ENCODE measurements around the gene KMT5C.
A peak's percentile ranks its signal among the peaks of the same experiment; 100 is the strongest.

The KMT5C gene

GRCh38 chr19:55366790-55367189, 27.1 kb downstream of the KMT5C start:
- DNase-seq (ENCODE audit: low read depth in 2 of 2) = no peak

GRCh38 chr19:55368106-55368505, 28.4 kb downstream of the KMT5C start:
- DNase-seq (ENCODE audit: low read depth in 2 of 2) = no peak

- no peak for DNase-seq (ENCODE audit: low read depth in 2 of 2)
These were observed 29.3 kb downstream of the KMT5C start for GRCh38 chr19:55368701-55369563.

GRCh38 chr19:55369653-55370304, 30.1 kb downstream of the KMT5C start:
- peak in 1 of 2 donors; percentile 31 for DNase-seq (ENCODE audit: low read depth in 2 of 2)

- DNase-seq (ENCODE audit: low read depth in 2 of 2) = no peak
These were observed 30.8 kb downstream of the KMT5C start, which contains the start of gene IL11 for GRCh38 chr19:55370305-55370988. TSS of gene IL11 (minus strand) at chr19:55370463. CDS start at chr19:55370310, 153 bp downstream.

GRCh38 chr19:55372316-55373081, 32.8 kb downstream of the KMT5C start:
- peak in 1 of 2 donors; percentile 64 for DNase-seq (ENCODE audit: low read depth in 2 of 2)

GRCh38 chr19:55373306-55373992, 33.8 kb downstream of the KMT5C start:
- no peak for DNase-seq (ENCODE audit: low read depth in 2 of 2)

GRCh38 chr19:55373993-55374757, 34.5 kb downstream of the KMT5C start:
- no peak for DNase-seq (ENCODE audit: low read depth in 2 of 2)

- DNase-seq (ENCODE audit: low read depth in 2 of 2) = no peak
These were observed 36.7 kb downstream of the KMT5C start, which contains the start of gene TMEM190 for GRCh38 chr19:55376241-55376933. TSS of gene TMEM190 (plus strand) at chr19:55376826. CDS start at chr19:55376854, 28 bp downstream.

- no peak for DNase-seq (ENCODE audit: low read depth in 2 of 2)
These were observed 37.9 kb downstream of the KMT5C start for GRCh38 chr19:55377356-55378131.

GRCh38 chr19:55379174-55379573, 39.5 kb downstream of the KMT5C start:
- DNase-seq (ENCODE audit: low read depth in 2 of 2) = no peak

GRCh38 chr19:55382013-55382412, 42.3 kb downstream of the KMT5C start:
- DNase-seq (ENCODE audit: low read depth in 2 of 2) = no peak

GRCh38 chr19:55382522-55383054, 42.9 kb downstream of the KMT5C start:
- DNase-seq (ENCODE audit: low read depth in 2 of 2) = no peak

- DNase-seq (ENCODE audit: low read depth in 2 of 2) = peak in 1 of 2 donors; percentile 55
These were observed 43.8 kb downstream of the KMT5C start for GRCh38 chr19:55383279-55384130.

GRCh38 chr19:55384131-55384919, 44.6 kb downstream of the KMT5C start, which contains the start of gene TMEM238:
TSS of gene TMEM238 (minus strand) at chr19:55384292. CDS start at chr19:55384259, 33 bp downstream.
- no peak for DNase-seq (ENCODE audit: low read depth in 2 of 2)

- DNase-seq (ENCODE audit: low read depth in 2 of 2) = peak; percentile 89 to 92
These were observed 45.4 kb downstream of the KMT5C start for GRCh38 chr19:55384920-55385723.

All from stimulated activated CD8-positive, alpha-beta memory T cell treated with anti-CD3 and anti-CD28 coated beads, Interleukin-15, amount 100 ng/mL, for 48 hours (primary cell).